Spleen (tissue), 7 donors: ENCODE measurements around the gene TOR1B.

Experiments used
- POLR2A ChIP-seq, 3 donors: fragments of 450-650 bp; IDR thresholded peaks; one replicate each; pipeline ENCODE4 v1.5.1; 2017; ENCODE audit warnings: antibody characterized with exemption in 3 of 3, mild to moderate bottlenecking in 1 of 3
- POLR2AphosphoS5 ChIP-seq, 3 donors: sonication (generic); formaldehyde crosslinking; IDR thresholded peaks; one replicate each; pipeline ENCODE4 v1.5.1; 2017; ENCODE audit warnings: antibody characterized with exemption in 3 of 3
- TF ChIP-seq, protein P1 (sequence below), 11 experiments: fragments of 200-600 bp in 7 of 11; fragments of 450-650 bp in 4 of 11; sonication (generic) in 4 of 11; IDR thresholded peaks in 8 of 11; conservative IDR thresholded peaks in 3 of 11; 1 replicate in 7 of 11; 2 replicates in 4 of 11; pipeline versions ENCODE4 v1.4.0 to v1.8.0; 2016 to 2021; ENCODE audit warnings: antibody characterized with exemption in 11 of 11, inconsistent platforms in 4 of 11, mild to moderate bottlenecking in 1 of 11
- donor health status: DM: no; HTN: no; CAD: no; lungs with moderate emphysema.
- donor health status: DM: no; HTN: no; CAD: no.
- donor health status: DM: no; HTN: no; CAD: no.

DNA sequence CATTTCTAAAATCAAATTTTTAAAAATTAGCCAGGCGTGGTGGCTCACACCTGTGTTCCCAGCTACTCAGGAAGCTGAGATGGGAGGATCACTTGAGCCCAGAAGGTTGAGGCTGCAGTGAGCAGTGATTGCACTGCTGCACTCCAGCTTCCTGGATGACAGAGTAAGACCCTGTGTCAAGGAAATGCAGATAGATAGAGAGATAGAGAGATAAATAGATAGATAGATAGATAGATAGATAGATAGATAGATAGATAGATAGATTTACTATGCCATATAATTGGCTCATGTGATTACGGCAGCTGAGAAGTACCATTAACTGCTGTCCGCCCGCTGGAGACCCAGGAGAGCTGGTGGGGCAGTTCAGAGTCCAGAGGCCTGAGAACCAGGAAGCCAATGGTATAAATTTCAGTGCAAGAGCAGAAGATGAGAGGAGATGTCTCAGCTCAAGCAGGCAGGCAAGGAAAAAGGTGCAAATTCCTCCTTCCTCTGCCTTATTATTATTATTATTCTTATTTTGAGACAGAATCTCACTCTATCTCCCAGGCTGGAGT, 37.1 kb upstream of the TOR1B start:
- TF ChIP-seq, protein P1, sequence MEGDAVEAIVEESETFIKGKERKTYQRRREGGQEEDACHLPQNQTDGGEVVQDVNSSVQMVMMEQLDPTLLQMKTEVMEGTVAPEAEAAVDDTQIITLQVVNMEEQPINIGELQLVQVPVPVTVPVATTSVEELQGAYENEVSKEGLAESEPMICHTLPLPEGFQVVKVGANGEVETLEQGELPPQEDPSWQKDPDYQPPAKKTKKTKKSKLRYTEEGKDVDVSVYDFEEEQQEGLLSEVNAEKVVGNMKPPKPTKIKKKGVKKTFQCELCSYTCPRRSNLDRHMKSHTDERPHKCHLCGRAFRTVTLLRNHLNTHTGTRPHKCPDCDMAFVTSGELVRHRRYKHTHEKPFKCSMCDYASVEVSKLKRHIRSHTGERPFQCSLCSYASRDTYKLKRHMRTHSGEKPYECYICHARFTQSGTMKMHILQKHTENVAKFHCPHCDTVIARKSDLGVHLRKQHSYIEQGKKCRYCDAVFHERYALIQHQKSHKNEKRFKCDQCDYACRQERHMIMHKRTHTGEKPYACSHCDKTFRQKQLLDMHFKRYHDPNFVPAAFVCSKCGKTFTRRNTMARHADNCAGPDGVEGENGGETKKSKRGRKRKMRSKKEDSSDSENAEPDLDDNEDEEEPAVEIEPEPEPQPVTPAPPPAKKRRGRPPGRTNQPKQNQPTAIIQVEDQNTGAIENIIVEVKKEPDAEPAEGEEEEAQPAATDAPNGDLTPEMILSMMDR (IDR thresholded peaks at IDR 0.05 in 8 of 11, conservative IDR thresholded peaks at IDR 0.05 in 3 of 11), result no peak
- TF ChIP-seq POLR2A (IDR thresholded peaks at IDR 0.05), result no peak
- no peak for TF ChIP-seq POLR2AphosphoS5 (IDR thresholded peaks at IDR 0.05)
